Neural crest cell (in vitro differentiated cells): Measurements from ENCODE around the gene GTF2A1L. TPM values are rescaled to one million over a fixed set of nuclear protein-coding genes. Genes with fewer than 3 reads are reported as not detected.

ENCODE experiments used
- DNase-seq: peaks from one replicate; pipeline ENCODE4 v3.0.0; 2021; ENCODE audit warnings: low read depth, mixed read lengths, low spot score
- H3K27ac Mint-ChIP-seq: one replicate; pipeline ENCODE4 v1.8.0; 2021; ENCODE audit warnings: mild to moderate bottlenecking, mixed read lengths; ENCODE audit not compliant: unreplicated experiment
- H3K27me3 Mint-ChIP-seq: 2 replicates; pipeline ENCODE4 v1.8.0; 2021; ENCODE audit warnings: low read depth, mild to moderate bottlenecking, mixed read lengths
- H3K36me3 Mint-ChIP-seq: 2 replicates; pipeline ENCODE4 v1.8.0; 2021; ENCODE audit warnings: low read depth, mild to moderate bottlenecking, mixed read lengths
- H3K4me1 Mint-ChIP-seq: 2 replicates; pipeline ENCODE4 v1.8.0; 2021; ENCODE audit warnings: mixed read lengths
- H3K4me3 Mint-ChIP-seq: one replicate; pipeline ENCODE4 v1.8.0; 2021; ENCODE audit warnings: mild to moderate bottlenecking, mixed read lengths
- H3K9me3 Mint-ChIP-seq: 2 replicates; pipeline ENCODE4 v1.8.0; 2021; ENCODE audit warnings: mixed read lengths
- total RNA-seq: library from RNA; stranded (reverse); gene quantifications from 2 replicates; pipeline ENCODE4 v1.2.1, GENCODE V29; 2021
- TF ChIP-seq, protein P1 (sequence below): fragments of 200-600 bp; sonication (generic); conservative IDR thresholded peaks from 2 replicates; pipeline ENCODE4 v1.5.0; 2021; ENCODE audit warnings: antibody characterized with exemption, mild to moderate bottlenecking

GTF2A1L gene
- total RNA-seq, 1 donor from 2014 or later, result not detected

DNA sequence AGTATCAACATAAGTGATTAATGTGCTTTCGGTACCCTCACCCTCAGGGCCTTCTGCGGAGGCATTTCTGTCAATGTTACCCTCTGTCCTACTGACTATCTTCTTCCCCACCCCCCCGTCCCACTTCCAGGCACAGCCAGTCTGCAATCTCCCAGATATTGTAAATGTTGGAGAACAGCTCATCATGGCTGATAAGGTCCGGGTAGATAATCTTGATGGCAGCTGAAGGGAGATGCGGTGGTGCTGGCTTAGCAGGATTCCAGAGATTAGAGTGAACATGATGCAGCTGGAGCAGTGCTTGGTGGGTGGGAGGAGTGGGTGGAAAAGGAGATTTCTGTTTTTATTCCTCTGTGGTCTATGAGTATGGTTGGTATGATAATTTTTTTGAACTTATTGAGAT, 15.5 kb downstream of the GTF2A1L start:
- peaks cover 3% of the 10 kb centered on the region for H3K4me1 Mint-ChIP-seq
- H3K27ac Mint-ChIP-seq, result no peak overlapping the region
- TF ChIP-seq, protein P1, sequence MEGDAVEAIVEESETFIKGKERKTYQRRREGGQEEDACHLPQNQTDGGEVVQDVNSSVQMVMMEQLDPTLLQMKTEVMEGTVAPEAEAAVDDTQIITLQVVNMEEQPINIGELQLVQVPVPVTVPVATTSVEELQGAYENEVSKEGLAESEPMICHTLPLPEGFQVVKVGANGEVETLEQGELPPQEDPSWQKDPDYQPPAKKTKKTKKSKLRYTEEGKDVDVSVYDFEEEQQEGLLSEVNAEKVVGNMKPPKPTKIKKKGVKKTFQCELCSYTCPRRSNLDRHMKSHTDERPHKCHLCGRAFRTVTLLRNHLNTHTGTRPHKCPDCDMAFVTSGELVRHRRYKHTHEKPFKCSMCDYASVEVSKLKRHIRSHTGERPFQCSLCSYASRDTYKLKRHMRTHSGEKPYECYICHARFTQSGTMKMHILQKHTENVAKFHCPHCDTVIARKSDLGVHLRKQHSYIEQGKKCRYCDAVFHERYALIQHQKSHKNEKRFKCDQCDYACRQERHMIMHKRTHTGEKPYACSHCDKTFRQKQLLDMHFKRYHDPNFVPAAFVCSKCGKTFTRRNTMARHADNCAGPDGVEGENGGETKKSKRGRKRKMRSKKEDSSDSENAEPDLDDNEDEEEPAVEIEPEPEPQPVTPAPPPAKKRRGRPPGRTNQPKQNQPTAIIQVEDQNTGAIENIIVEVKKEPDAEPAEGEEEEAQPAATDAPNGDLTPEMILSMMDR, result no peak
- H3K4me3 Mint-ChIP-seq, result no peak overlapping the region
- DNase-seq, result no peak
- H3K36me3 Mint-ChIP-seq, result peaks cover 11% of the 10 kb centered on the region
- peaks cover 19% of the 10 kb centered on the region for H3K9me3 Mint-ChIP-seq
- H3K27me3 Mint-ChIP-seq, result no peaks in the 10 kb centered on the region

DNA sequence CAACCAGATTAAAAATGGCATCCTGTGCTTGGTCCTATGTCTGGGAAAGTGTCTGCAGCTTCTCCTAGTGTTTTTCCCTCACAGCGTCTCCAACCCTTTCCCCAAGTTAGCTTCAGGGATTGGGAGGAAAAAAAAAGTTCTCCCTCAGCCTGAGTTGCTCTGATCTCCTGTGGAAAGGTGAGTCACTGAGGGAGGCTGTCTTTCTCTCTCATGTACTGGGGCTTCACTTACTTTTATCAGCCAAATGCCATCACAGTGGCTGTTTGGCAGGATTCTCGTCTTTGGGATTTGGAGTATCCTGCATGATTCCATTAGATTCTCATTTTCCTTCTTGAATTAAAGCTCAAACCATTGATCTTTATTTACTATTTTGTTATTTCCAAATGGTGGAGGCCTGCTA, 18.1 kb downstream of the GTF2A1L start:
- peaks cover 23% of the 10 kb centered on the region for H3K9me3 Mint-ChIP-seq

GRCh38 chr2:48638261-48638660, 20.6 kb downstream of the GTF2A1L start:
- TF ChIP-seq, protein P1, result no peak
- Mint-ChIP-seq H3K4me3 (no peak overlapping the region), H3K9me3 (peaks cover 18% of the 10 kb centered on the region), H3K27ac (no peak overlapping the region), H3K36me3 (peaks cover 15% of the 10 kb centered on the region), H3K4me1 (no peaks in the 10 kb centered on the region), H3K27me3 (no peaks in the 10 kb centered on the region)
- DNase-seq, result no peak

More for the DNA sequence above, 18.1 kb downstream of the GTF2A1L start:
- Mint-ChIP-seq H3K4me1 (peaks cover 3% of the 10 kb centered on the region), H3K4me3 (no peak overlapping the region), H3K36me3 (peaks cover 15% of the 10 kb centered on the region), H3K27me3 (no peaks in the 10 kb centered on the region), H3K27ac (no peak overlapping the region)
- DNase-seq, result no peak
- TF ChIP-seq, protein P1, result no peak

DNA sequence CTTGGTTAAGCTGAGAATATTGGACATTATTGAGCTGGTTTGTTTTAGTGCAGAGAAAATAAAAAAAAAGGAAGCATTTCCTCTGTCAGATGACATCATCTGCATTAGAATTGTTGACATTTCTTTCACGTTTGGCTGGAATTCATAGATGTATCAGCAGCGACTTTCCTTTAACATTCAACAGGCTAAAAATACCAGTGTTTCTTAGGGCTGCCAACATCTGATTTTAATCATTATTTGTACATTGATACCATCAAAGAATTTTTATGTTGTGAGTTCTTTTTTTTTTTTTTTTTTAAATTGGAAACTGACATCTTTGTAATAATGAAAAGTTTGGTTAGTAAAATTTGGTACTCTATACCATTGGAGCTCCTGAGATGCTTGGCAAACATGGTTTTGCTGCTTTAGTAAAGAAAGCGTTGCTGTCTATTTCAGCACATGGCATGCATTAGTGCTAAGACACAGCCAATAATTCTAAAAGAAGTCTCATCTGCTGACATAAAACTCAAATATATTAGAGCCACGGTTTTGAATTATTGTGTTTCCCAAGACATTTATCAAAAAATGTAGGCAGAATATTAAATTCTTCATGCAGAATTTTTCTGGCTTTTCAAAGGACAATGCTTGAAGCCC, 33.6 kb downstream of the GTF2A1L start:
- no peak for DNase-seq
- Mint-ChIP-seq H3K27me3 (no peaks in the 10 kb centered on the region), H3K27ac (no peak overlapping the region), H3K4me1 (no peaks in the 10 kb centered on the region), H3K4me3 (no peak overlapping the region), H3K9me3 (no peaks in the 10 kb centered on the region), H3K36me3 (no peaks in the 10 kb centered on the region)
- TF ChIP-seq, protein P1, result no peak

GRCh38 chr2:48668992-48669391, 51.3 kb downstream of the GTF2A1L start:
- H3K9me3 Mint-ChIP-seq, result peaks cover 5% of the 10 kb centered on the region
- peaks cover 4% of the 10 kb centered on the region for H3K36me3 Mint-ChIP-seq
- DNase-seq, result no peak
- TF ChIP-seq, protein P1, result no peak
- H3K27ac Mint-ChIP-seq, result no peak overlapping the region
- no peaks in the 10 kb centered on the region for H3K4me1 Mint-ChIP-seq
- no peak overlapping the region for H3K4me3 Mint-ChIP-seq
- H3K27me3 Mint-ChIP-seq, result no peaks in the 10 kb centered on the region
